Mucosa of stomach (tissue), 1 donor: ENCODE data around the gene SLC28A3.

Experiments
- H3K27me3 ChIP-seq: one replicate; pipeline ENCODE4 v1.7.0; 2013; ENCODE audit warnings: mild to moderate bottlenecking, low read length; ENCODE audit not compliant: control insufficient read depth, insufficient read depth
- H3K36me3 ChIP-seq: one replicate; pipeline ENCODE4 v1.7.0; 2013; ENCODE audit warnings: low read length; ENCODE audit not compliant: control insufficient read depth, insufficient read depth
- H3K4me1 ChIP-seq: one replicate; pipeline ENCODE4 v1.7.0; 2013; ENCODE audit warnings: mild to moderate bottlenecking, low read length; ENCODE audit not compliant: control insufficient read depth, insufficient read depth
- H3K4me3 ChIP-seq: one replicate; pipeline ENCODE4 v1.7.0; 2013; ENCODE audit warnings: low read length
- H3K9ac ChIP-seq: one replicate; pipeline ENCODE4 v1.7.0; 2013; ENCODE audit warnings: mild to moderate bottlenecking, low read length, moderate library complexity
- H3K9me3 ChIP-seq: one replicate; pipeline ENCODE4 v1.7.0; 2013; ENCODE audit warnings: mild to moderate bottlenecking, low read length, moderate library complexity; ENCODE audit not compliant: control insufficient read depth
- donor health status: Pancreatic carcinoma.

Gene SLC28A3

GRCh38 chr9:84264307-84265029 is 76.1 kb downstream of the SLC28A3 start:
- no peaks in the 10 kb centered on the region for H3K27me3 ChIP-seq
- H3K9me3 ChIP-seq = no peaks in the 10 kb centered on the region
- no peaks in the 10 kb centered on the region for H3K36me3 ChIP-seq
- no peak overlapping the region for H3K9ac ChIP-seq
- no peak overlapping the region for H3K4me3 ChIP-seq
- H3K4me1 ChIP-seq = peaks cover 4% of the 10 kb centered on the region

DNA sequence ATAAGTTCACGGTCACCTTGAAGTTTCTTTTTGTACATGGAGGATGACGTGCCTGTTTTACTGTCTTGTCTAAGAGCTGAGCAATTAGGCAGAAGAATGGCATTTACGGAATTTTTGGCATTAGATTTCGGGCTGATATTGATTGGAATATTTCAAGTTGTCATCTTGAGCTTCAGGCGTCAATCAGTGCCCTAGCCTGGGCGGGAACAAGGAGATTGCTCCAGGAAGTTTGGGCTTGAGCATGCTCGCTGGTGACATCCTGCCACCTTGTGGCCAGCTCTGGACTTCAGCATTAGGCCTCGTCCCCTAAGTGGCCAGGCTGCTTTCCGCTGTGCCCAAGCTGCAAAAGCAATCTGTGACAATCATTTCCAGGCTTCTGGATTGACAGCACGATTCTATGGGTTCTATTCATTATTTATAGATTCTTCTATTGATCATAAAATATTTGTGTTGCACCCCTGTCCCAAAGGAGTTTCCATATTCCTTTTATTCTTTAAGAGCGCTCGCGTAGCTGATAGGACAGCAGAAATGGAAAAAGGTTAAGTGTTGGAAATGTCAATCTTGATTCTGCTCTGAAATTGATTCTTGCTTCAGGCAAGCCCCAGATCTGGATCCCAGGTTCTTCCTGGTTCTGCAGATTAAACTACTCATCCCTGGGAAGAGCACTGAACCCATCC is 79.3 kb downstream of the SLC28A3 start:
- Histone ChIP-seq H3K27me3 (no peaks in the 10 kb centered on the region), H3K4me3 (no peak overlapping the region), H3K9me3 (no peaks in the 10 kb centered on the region), H3K36me3 (no peaks in the 10 kb centered on the region), H3K4me1 (peaks cover 4% of the 10 kb centered on the region), H3K9ac (peak overlapping the region; percentile 42)

- H3K4me3 ChIP-seq = no peak overlapping the region
- no peaks in the 10 kb centered on the region for H3K36me3 ChIP-seq
- no peaks in the 10 kb centered on the region for H3K9me3 ChIP-seq
- no peak overlapping the region for H3K9ac ChIP-seq
- peaks cover 14% of the 10 kb centered on the region for H3K4me1 ChIP-seq
- no peaks in the 10 kb centered on the region for H3K27me3 ChIP-seq
Observed at GRCh38 chr9:84258371-84258770, 82.2 kb downstream of the SLC28A3 start.

DNA sequence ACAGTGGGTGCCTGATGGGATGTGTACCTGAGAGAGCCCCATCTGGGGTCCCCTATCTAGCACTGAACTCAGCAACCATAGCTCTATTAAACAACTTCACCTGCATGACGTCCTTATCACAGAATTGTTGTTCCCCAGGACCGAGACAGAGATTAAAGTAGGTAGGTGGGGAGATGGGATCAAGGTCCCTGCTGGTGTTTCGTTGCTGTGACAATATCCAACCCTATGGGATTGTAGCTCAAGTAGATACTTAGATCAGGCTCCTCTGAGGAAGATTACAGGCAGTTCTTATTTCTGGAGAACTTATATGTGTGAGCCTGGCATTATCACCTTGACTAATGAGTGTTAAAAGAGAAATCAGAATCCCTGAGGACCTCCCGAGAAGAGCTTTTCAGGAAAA is 84.9 kb downstream of the SLC28A3 start:
- Histone ChIP-seq H3K36me3 (no peaks in the 10 kb centered on the region), H3K9ac (no peak overlapping the region), H3K27me3 (no peaks in the 10 kb centered on the region), H3K4me1 (peaks cover 11% of the 10 kb centered on the region), H3K4me3 (no peak overlapping the region), H3K9me3 (no peaks in the 10 kb centered on the region)

DNA sequence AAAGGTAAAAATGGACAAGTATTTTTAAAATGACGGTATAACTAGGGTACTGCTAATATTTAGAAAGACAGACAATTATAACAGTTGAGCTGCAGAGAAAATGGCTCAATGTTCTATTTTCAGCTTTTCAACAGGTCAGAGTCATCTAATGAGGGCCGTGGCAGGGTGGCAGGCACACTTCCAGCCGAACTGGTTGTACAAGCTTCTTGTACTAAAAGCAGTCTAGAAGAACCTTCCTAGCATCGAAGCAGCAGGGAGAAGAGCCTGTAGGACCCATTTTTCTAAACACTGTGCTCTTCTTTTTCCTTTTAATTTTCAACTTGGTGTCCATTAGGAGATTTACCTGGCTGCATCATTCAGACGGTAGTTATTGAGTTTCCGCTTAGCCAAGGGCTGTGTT is 85.6 kb downstream of the SLC28A3 start:
- Histone ChIP-seq H3K36me3 (no peaks in the 10 kb centered on the region), H3K27me3 (no peaks in the 10 kb centered on the region), H3K9me3 (no peaks in the 10 kb centered on the region), H3K4me1 (peaks cover 11% of the 10 kb centered on the region), H3K9ac (no peak overlapping the region), H3K4me3 (no peak overlapping the region)

DNA sequence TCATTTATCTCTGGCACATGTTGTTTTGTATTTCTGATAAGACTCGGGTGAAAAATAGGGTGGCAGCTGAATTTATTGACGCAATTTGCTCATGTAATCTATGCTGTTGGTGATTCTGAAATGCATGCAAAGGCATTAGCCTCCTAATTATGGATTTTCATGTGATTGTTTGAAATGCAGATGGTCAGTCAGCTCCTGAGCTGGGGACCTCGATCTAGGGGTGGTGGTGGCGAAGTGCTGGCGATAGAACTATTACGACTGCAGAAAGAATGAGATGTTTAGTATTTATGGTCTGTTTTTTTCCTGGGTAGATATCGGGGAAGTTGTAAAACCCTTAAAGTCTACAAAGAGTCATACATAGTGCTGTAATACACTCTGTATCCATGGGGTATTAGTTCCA is 88.6 kb downstream of the SLC28A3 start:
- Histone ChIP-seq H3K9ac (no peak overlapping the region), H3K4me3 (no peak overlapping the region), H3K27me3 (no peaks in the 10 kb centered on the region), H3K4me1 (peaks cover 11% of the 10 kb centered on the region), H3K9me3 (no peaks in the 10 kb centered on the region), H3K36me3 (no peaks in the 10 kb centered on the region)

GRCh38 chr9:84241817-84242373 is 98.7 kb downstream of the SLC28A3 start:
- Histone ChIP-seq H3K9ac (no peak overlapping the region), H3K9me3 (no peaks in the 10 kb centered on the region), H3K27me3 (no peaks in the 10 kb centered on the region), H3K4me3 (no peak overlapping the region), H3K36me3 (no peaks in the 10 kb centered on the region), H3K4me1 (no peaks in the 10 kb centered on the region)

GRCh38 chr9:84239343-84239742 is 101.2 kb downstream of the SLC28A3 start:
- H3K27me3 ChIP-seq = no peaks in the 10 kb centered on the region
- H3K4me3 ChIP-seq = no peak overlapping the region
- H3K9ac ChIP-seq = no peak overlapping the region
- H3K36me3 ChIP-seq = no peaks in the 10 kb centered on the region
- no peaks in the 10 kb centered on the region for H3K4me1 ChIP-seq
- H3K9me3 ChIP-seq = no peaks in the 10 kb centered on the region

DNA sequence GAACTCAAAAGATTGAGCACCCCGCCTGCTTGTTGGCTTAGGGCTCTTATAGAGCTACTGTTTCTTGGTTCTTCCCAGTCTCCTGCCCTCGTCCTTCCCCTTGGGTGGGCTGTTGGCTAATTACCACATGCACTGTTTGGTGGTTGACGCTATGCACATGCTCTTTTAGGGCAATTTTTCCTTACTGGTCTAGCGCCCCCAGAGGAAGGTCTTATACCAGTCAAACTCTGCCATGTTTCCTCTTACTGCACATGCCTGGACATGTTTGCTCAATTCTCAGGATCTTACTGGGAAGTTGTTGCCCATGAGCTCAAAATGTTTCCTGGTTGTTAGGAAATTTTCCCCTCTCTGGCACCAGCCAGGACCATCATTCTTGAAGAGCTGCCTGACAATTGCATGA is 101.9 kb downstream of the SLC28A3 start:
- H3K9me3 ChIP-seq = no peaks in the 10 kb centered on the region
- no peaks in the 10 kb centered on the region for H3K4me1 ChIP-seq
- H3K9ac ChIP-seq = no peak overlapping the region
- no peaks in the 10 kb centered on the region for H3K27me3 ChIP-seq
- no peaks in the 10 kb centered on the region for H3K36me3 ChIP-seq
- no peak overlapping the region for H3K4me3 ChIP-seq

- no peaks in the 10 kb centered on the region for H3K4me1 ChIP-seq
- H3K4me3 ChIP-seq = no peak overlapping the region
- no peak overlapping the region for H3K9ac ChIP-seq
- H3K36me3 ChIP-seq = no peaks in the 10 kb centered on the region
- H3K9me3 ChIP-seq = no peaks in the 10 kb centered on the region
- H3K27me3 ChIP-seq = no peaks in the 10 kb centered on the region
Observed at GRCh38 chr9:84235511-84235910, 105.0 kb downstream of the SLC28A3 start.

DNA sequence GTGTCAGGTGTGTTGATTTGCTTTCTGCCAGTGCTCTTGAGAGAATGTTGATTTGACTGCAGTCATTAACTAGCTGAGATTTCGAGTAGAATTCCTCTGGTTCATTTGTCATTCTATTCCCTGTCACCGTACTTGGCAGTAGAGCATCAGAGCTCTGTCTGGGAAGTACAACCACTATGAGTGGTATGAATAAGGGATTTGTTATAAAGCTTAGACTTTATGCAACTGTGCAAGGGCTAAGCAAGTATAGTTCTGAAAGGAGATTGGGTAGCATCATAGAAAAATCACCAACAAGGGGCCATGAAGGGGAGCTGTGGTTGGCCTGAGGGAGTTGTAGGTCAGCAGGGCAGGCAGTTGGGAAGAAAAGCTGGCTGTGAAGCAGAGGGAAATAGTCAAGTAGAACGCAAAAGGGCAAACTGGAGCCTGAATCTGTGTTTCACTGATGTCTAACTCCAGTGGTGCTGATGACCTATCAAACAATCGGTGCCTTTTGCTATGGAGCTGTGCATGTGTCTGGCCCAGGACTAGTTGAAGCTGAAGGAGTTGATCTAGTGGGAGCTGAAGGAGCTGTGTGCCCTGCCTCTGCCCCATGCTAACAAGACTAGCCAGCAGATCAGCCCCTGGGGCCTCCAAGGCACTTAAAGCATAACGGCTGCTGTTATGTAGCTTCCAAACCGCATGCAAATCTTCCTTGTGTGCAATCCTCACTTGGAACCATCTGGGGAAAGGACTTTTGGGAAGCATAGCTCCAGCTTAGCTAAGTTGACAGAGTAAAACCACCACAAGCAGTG is 110.0 kb downstream of the SLC28A3 start:
- Histone ChIP-seq H3K4me1 (no peaks in the 10 kb centered on the region), H3K4me3 (no peak overlapping the region), H3K9me3 (no peaks in the 10 kb centered on the region), H3K9ac (no peak overlapping the region), H3K36me3 (no peaks in the 10 kb centered on the region), H3K27me3 (no peaks in the 10 kb centered on the region)

DNA sequence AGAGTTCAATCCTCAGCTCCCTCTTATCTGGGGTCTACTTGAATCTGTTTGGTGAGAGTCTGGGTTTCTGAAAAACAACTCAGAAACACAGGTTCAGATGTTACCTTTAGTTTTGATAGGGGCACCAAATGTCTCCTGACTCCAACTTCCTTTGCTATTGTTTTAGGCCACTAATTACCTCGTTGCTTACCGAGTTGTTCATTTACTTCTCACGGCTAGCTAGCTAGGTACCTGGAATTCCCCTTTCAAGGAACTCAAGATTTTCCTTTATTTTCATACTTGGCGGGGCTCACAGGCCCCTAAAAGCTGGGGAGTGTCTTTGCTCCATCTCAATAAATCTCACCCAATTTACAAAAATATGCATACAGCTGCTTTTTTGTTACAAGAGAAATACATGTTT is 111.4 kb downstream of the SLC28A3 start:
- no peaks in the 10 kb centered on the region for H3K9me3 ChIP-seq
- H3K4me1 ChIP-seq = no peaks in the 10 kb centered on the region
- H3K9ac ChIP-seq = no peak overlapping the region
- H3K4me3 ChIP-seq = no peak overlapping the region
- no peaks in the 10 kb centered on the region for H3K27me3 ChIP-seq
- no peaks in the 10 kb centered on the region for H3K36me3 ChIP-seq
